HUES64 (cell line): ENCODE results near the gene KIR2DL1.
"Not testable (repeated sequence)": the region's sequence is repeated elsewhere in the genome, so short reads cannot be mapped to it uniquely, and the experiment has no call there.

Experiments
- H3K27ac ChIP-seq: 2 replicates; pipeline ENCODE4 v1.7.0; 2013; ENCODE audit warnings: low read depth, low read length, inconsistent platforms
- H3K27me3 ChIP-seq: 2 replicates; pipeline ENCODE4 v1.6.1; 2013; ENCODE audit warnings: mild to moderate bottlenecking, low read length; ENCODE audit not compliant: insufficient read depth
- H3K36me3 ChIP-seq: 2 replicates; pipeline ENCODE4 v1.6.1; 2013; ENCODE audit warnings: mild to moderate bottlenecking, low read length; ENCODE audit not compliant: insufficient read depth
- H3K4me1 ChIP-seq: 2 replicates; pipeline ENCODE4 v1.6.1; 2013; ENCODE audit warnings: mild to moderate bottlenecking, low read length, moderate library complexity; ENCODE audit not compliant: insufficient read depth
- H3K4me3 ChIP-seq: 2 replicates; pipeline ENCODE4 v1.5.1; 2013; ENCODE audit warnings: mild to moderate bottlenecking, low read length, moderate library complexity
- H3K9ac ChIP-seq: 2 replicates; pipeline ENCODE4 v1.6.1; 2013; ENCODE audit warnings: mild to moderate bottlenecking, low read depth, low read length
- H3K9me3 ChIP-seq: 2 replicates; pipeline ENCODE4 v1.6.1; 2013; ENCODE audit warnings: low read depth, low read length; ENCODE audit not compliant: insufficient read depth
- WGBS: fragments of 150-250, 120-280 bp; methylation state at CpG from one replicate; pipeline ENCODE4 v1.1.7; 2013; ENCODE audit warnings: missing lambda C conversion rate; 5-methylcytosine and 5-hydroxymethylcytosine counted together

The KIR2DL1 gene

GRCh38 chr19:54741950-54742349 lies 27.6 kb upstream of the KIR2DL1 start:
- H3K4me1 ChIP-seq, H3K27ac ChIP-seq, H3K36me3 ChIP-seq, H3K27me3 ChIP-seq, H3K4me3 ChIP-seq, H3K9ac ChIP-seq: not testable (repeated sequence)
- H3K9me3 ChIP-seq = peaks cover 50% of the 10 kb centered on the region
- 54% methylated on average over 5 of the region's 5 CpGs for WGBS

GRCh38 chr19:54744080-54744479 lies 25.5 kb upstream of the KIR2DL1 start:
- H3K9me3 ChIP-seq = peaks cover 35% of the 10 kb centered on the region
- not testable (repeated sequence) for H3K9ac ChIP-seq
- 65% methylated on average over 5 of the region's 5 CpGs for WGBS

GRCh38 chr19:54747614-54748322 lies 21.8 kb upstream of the KIR2DL1 start:
- peaks cover 11% of the 10 kb centered on the region; the same call in 1 of the 2 replicates for H3K9me3 ChIP-seq
- not testable (repeated sequence) for H3K27me3 ChIP-seq, H3K36me3 ChIP-seq, H3K27ac ChIP-seq, H3K9ac ChIP-seq, H3K4me3 ChIP-seq, H3K4me1 ChIP-seq
- 85% methylated on average over 7 of the region's 9 CpGs for WGBS

More at GRCh38 chr19:54744080-54744479, 25.5 kb upstream of the KIR2DL1 start:
- not testable (repeated sequence) for H3K4me3 ChIP-seq, H3K27ac ChIP-seq, H3K36me3 ChIP-seq, H3K27me3 ChIP-seq, H3K4me1 ChIP-seq

GRCh38 chr19:54750276-54750675 lies 19.3 kb upstream of the KIR2DL1 start:
- not testable (repeated sequence) for H3K27me3 ChIP-seq, H3K9ac ChIP-seq, H3K4me1 ChIP-seq, H3K4me3 ChIP-seq, H3K9me3 ChIP-seq, H3K36me3 ChIP-seq, H3K27ac ChIP-seq
- 51% methylated on average over 6 of the region's 6 CpGs for WGBS

DNA sequence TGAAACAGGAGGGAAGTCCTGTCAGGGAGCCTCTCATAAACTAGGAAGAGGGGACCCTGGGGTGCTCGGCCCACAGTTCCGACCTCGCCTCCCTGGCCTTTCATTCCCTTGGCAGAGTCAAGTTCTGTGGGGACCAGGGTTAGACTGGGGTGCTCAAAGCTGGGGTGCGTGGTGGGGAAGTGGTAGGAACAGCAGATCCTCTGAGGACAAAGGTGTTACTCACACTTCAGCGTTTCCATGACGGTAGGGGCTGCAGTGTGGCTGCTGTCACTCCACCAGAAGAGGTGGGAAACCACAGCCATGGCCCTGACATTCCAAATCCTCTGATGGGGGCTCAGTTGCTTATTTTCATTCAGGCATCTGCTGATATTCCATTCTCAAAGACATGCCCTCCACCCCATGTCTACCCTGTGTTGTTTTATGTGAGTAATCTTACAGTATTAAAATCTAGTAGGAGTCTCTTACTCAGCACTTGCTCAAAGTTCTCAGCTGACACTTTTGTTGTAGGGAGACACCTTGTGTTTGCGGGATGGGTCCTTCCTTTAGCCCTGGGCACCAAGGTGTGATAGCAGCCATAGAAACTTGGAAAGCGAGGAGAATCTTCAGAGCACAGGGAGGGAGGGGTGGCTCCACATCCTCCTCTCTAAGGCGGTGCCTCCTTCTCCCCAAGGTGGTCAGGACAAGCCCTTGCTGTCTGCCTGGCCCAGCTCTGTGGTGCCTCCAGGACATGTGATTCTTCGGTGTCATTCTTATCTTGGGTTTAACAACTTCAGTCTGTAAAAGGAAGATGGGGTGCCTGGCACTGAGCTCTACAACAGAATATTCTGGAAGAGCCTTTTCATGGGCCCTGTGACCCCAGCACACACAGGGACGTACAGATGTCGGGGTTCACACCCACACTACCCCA lies 13.1 kb upstream of the KIR2DL1 start:
- not testable (repeated sequence) for H3K9me3 ChIP-seq, H3K27me3 ChIP-seq, H3K4me1 ChIP-seq, H3K4me3 ChIP-seq, H3K36me3 ChIP-seq, H3K9ac ChIP-seq, H3K27ac ChIP-seq
- 81% methylated on average over 9 of the region's 12 CpGs for WGBS

DNA sequence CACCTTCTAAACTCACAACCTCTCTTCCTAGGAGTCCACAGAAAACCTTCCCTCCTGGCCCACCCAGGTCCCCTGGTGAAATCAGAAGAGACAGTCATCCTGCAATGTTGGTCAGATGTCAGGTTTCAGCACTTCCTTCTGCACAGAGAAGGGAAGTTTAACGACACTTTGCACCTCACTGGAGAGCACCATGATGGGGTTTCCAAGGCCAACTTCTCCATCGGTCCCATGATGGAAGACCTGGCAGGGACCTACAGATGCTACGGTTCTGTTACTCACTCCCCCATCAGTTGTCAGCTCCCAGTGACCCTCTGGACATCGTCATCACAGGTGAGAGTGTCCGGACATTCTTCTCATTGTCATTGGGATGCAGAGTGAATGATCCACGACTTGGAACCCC lies 11.0 kb upstream of the KIR2DL1 start:
- not testable (repeated sequence) for H3K27ac ChIP-seq, H3K4me1 ChIP-seq, H3K36me3 ChIP-seq, H3K9ac ChIP-seq, H3K9me3 ChIP-seq, H3K4me3 ChIP-seq, H3K27me3 ChIP-seq
- WGBS = 56% methylated on average over 6 of the region's 6 CpGs

- H3K36me3 ChIP-seq, H3K4me1 ChIP-seq, H3K27me3 ChIP-seq, H3K4me3 ChIP-seq, H3K9ac ChIP-seq, H3K9me3 ChIP-seq, H3K27ac ChIP-seq: not testable (repeated sequence)
- 71% methylated on average over 8 of the region's 8 CpGs for WGBS
Measured at GRCh38 chr19:54764219-54764618, 5.4 kb upstream of the KIR2DL1 start.

DNA sequence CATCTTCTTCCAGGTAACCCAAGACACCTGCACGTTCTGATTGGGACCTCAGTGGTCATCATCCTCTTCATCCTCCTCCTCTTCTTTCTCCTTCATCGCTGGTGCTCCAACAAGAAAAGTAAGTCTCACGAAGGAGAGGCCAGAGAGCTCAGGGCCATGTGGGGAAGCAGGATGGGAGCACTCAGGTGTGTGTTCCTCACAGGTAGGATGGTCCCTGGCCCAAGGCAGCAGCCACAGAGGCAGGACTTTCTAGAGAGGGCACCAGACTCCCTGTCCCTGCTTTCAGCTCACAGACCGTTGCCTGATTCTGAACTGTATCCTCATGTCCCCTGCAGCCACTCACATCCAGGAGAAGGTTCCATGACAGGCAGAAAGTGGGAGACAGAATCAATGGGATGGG lies 3.1 kb upstream of the KIR2DL1 start:
- H3K9ac ChIP-seq, H3K36me3 ChIP-seq, H3K4me1 ChIP-seq, H3K27me3 ChIP-seq, H3K27ac ChIP-seq, H3K4me3 ChIP-seq: not testable (repeated sequence)
- H3K9me3 ChIP-seq = peaks cover 11% of the 10 kb centered on the region; the same call in 1 of the 2 replicates
- WGBS = 44% methylated on average over 3 of the region's 4 CpGs

GRCh38 chr19:54770511-54770910 lies 918 bp downstream of the KIR2DL1 start:
- not testable (repeated sequence) for H3K9me3 ChIP-seq, H3K36me3 ChIP-seq
- 88% methylated on average over 3 of the region's 4 CpGs for WGBS

DNA sequence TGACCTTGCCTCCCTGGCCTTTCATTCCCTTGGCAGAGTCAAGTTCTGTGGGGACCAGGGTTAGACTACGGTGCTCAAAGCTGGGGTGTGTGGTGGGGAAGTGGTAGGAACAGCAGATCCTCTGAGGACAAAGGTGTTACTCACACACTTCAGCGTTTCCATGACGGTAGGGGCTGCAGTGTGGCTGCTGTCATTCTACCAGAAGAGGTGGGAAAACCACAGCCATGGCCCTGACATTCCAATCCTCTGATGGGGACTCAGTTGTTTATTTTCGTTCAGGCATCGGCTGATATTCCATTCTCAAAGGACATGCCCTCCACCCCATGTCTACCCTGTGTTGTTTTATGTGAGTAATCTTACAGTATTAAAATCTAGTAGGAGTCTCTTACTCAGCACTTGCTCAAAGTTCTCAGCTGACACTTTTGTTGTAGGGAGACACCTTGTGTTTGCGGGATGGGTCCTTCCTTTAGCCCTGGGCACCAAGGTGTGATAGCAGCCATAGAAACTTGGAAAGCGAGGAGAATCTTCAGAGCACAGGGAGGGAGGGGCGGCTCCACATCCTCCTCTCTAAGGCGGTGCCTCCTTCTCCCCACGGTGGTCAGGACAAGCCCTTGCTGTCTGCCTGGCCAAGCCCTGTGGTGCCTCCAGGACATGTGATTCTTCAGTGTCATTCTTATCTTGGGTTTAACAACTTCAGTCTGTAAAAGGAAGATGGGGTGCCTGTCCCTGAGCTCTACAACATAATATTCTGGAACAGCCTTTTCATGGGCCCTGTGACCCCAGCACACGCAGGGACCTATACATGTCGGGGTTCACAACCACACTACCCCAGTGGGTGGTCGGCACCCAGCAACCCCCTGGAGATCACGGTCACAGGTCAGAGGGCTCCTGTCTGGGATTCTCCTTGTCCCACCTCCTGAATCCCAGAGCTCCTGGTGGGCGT lies 1.7 kb downstream of the KIR2DL1 start:
- not testable (repeated sequence) for H3K36me3 ChIP-seq, H3K27ac ChIP-seq, H3K4me1 ChIP-seq, H3K9ac ChIP-seq, H3K4me3 ChIP-seq, H3K9me3 ChIP-seq, H3K27me3 ChIP-seq
- WGBS = 75% methylated on average over 11 of the region's 15 CpGs

More at GRCh38 chr19:54770511-54770910, 918 bp downstream of the KIR2DL1 start:
- H3K4me3 ChIP-seq, H3K27ac ChIP-seq, H3K4me1 ChIP-seq, H3K27me3 ChIP-seq, H3K9ac ChIP-seq: not testable (repeated sequence)

DNA sequence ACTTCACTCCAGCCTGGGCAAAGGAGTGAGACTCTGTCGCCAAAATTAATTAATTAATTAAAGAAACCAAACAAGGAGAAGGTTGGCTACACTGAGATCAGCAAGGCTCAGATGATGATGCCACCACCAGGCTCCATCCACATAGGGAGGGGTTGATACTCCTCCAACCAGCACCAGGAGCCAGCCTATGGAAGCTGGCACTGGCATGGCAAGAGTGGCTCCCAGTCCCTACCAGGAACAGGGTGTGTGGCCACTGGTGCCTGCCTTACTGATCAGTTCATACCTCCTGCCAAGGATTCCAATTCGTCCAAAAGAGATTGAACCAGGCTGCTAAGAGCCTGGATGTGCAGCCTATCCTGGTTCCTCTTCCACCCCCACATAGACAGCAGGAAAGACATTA lies 3.1 kb downstream of the KIR2DL1 start:
- 21% methylated on average over 2 of the region's 2 CpGs for WGBS
- not testable (repeated sequence) for H3K36me3 ChIP-seq, H3K27me3 ChIP-seq, H3K27ac ChIP-seq, H3K9ac ChIP-seq, H3K9me3 ChIP-seq, H3K4me3 ChIP-seq, H3K4me1 ChIP-seq
